RPMI8226 (cell line): ENCODE results near the gene KCNAB1.
"Not testable (repeated sequence)": the region's sequence is repeated elsewhere in the genome, so short reads cannot be mapped to it uniquely, and the experiment has no call there.

Source experiments
- DNase-seq: peaks from one replicate; pipeline ENCODE4 v3.0.0-alpha.2; 2015

The KCNAB1 gene

DNA sequence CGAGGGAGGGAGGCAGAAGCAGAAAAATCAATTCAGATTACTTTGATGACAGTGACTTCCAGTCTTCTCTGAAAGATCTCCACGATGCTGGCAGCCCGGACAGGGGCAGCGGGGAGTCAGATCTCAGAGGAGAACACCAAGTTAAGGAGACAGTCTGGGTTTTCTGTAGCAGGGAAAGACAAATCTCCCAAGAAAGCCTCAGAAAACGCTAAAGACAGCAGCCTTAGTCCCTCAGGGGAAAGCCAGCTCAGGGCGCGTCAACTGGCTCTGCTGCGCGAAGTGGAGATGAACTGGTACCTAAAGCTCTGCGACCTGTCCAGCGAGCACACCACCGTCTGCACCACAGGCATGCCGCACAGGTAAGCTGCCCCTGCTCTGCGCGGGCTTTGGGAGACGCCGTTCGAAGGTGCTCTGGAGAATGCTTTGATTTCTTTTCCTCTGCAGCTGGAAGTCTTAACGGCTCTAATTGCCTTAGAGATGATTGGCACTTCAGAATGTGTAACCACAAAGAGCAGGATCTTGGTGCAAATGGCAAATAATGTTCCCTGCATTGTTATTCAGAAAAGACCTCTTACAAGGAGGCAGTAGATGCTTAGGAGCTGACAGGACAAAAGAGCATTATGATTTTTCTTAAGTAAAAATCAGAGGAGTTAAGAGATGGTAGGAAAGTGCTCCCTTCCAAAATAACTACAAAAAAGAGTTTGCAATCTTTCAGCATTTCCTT, at the start of gene KCNAB1:
TSS of gene KCNAB1 (plus strand) at position 51 of the 724 bp plus-strand sequence.
- no peak for DNase-seq

DNA sequence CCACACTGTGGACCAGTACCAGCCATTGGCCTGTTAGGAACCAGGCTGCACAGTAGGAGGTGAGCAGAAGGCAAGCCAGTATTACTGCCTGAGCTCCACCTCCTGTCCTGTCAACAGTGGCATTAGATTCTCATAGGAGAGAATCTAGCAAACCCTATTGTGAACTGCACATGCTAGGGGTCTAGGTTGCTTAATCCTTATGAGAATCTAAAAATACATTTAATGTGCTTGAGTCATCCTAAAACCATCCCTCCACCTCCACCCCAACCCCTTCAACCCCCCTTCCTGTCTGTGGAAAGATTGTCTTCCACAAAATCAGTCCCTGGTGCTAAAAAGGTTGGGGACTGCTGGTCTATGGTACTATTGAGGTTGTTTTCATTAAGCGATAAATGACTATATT, 49.3 kb upstream of the KCNAB1 start:
- DNase-seq, result no peak

DNA sequence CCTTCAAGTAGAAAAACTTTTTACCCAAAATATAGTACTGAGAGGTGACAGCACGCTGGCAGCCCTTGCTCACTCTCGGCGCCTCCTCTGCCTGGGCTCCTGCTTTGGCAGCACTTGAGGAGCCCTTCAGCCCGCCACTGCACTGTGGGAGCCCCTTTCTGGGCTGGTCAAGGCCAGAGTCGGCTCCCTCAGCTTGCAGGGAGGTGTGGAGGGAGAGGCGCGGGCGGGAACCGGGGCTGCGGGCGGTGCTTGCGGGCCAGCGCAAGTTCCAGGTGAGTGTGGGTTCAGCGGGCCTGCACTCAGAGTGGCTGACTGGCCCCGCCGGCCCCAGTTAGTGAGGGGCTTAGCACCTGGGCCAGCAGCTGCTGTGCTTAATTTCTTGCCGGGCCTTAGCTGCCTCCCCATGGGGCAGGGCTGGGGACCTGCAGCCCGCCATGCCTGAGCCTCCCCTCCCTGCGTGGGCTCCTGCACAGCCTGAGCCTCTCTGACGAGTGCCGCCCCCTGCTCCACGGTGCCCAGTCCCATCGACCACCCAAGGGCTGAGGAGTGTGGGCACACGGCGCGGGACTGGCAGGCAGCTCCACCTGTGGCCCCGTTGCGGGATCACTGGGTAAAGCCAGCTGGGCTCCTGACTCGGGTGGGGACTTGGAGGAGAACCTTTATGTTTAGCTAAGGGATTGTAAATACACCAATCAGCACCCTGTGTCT, 47.3 kb upstream of the KCNAB1 start:
- not testable (repeated sequence) for DNase-seq

DNA sequence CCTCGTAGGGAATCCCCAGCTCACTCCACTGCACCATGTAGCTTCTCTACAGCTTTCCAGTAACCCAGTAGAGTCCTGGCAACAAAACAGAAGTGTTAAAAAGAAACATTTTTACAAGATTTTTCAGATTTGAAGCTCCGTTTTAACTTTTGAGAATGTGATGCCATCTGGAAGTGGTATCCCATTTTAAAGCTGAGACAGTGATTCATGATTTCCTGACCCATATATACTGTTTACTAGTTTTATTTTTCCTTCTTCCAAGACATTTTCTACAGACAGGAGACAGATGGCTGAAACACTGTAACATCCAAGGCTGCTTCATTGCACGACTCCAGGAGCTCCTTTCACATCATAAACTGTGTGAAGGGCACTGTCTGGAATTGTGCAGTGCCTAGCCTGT, 30.3 kb upstream of the KCNAB1 start:
- no peak for DNase-seq

DNA sequence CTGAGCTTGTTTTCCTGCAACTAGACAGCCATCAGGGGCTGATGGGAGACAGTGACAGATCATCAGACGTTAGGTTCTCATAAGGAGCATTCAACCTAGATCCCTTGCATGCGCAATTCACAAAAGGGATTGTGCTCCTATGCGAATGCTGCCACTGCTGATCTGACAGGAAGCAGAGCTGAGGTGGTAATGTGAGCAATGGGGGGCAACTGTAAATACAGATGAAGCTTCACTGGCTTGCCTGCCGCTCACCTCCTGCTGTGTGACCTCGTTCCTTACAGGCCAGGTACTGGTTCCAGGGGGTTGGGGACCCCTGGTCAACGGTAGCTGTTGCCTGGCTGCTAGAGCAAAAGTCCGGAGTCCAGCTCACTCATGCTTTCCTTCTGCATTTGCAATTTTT, 26.4 kb upstream of the KCNAB1 start:
- no peak for DNase-seq

DNA sequence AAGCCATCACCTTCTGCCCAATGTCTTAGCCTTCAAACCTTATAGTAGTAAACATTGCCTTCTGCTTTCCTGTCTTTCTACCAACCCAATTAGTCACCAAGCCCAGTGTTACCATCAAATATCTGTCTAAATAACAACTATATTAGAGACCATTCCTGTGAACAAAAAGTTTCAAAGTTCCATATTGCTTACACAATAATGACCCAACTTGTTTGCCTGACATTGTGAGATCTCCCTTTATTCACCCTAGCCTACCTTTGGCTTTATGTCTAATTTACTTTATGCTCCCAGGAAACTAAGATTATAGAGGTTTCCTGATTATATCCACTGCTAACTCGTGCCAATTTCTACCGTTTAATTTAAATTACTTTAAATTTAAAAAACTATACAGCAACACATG, 26.0 kb upstream of the KCNAB1 start:
- DNase-seq, result no peak

DNA sequence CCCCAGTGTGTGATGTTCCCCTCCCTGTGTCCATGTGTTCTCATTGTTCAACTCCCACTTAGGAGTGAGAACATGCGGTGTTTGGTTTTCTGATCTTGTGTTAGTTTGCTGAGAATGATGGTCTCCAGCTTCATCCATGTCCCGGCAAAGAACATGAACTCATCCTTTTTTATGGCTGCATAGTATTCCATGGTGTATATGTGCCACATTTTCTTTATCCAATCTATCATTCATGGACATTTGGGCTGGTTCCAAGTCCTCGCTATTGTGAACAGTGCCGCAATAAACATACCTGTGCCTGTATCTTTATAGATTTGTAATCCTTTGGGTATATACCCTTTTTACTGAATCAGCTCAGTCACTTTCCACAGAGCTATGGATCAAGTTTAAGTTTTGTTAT, 24.7 kb upstream of the KCNAB1 start:
- not testable (repeated sequence) for DNase-seq

DNA sequence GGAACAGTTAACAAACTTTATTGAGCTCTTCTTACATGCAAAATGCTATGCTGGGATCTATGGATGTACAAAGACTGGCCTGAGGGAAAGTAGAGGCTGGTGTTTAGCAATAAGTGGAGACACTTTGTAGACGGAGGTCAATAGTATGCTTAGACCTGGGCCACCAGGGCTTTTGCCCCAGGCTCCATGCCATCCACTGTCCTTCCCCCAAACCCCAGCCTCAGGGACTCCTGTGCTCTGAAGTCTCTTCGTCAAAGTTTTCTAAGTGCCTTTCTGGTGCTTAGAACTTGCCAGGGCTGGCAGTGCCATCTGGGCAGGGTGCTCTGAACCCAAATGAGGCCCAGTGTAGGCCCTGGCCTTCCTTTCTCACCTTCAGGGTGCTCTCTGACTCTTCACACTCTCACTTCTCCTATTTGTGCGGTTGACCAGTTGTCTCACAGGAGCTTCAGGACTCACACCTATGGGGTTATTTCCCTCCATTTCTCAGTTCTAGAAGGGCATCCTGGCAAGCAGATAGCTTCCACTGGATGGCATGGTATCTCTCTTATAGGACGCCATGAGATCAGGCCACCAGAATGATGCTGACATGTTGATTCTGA, 21.8 kb upstream of the KCNAB1 start:
- peak; percentile 27 for DNase-seq

DNA sequence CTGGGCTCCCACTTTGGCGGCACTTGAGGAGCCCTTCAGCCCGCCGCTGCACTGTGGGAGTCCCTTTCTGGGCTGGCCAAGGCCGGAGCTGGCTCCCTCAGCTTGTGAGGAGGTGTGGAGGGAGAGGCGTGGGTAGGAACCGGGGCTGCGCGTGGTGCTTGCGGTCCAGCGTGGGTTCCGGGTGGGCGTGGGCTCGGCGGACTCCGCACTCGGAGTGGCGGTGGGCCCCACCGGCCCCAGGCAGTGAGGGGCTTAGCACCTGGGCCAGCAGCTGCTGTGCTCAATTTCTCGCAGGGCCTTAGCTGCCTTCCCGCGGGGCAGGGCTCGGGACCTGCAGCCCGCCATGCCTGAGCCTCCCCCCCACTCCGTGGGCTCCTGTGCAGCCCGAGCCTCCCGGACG, 21.0 kb upstream of the KCNAB1 start:
- DNase-seq, result not testable (repeated sequence)

DNA sequence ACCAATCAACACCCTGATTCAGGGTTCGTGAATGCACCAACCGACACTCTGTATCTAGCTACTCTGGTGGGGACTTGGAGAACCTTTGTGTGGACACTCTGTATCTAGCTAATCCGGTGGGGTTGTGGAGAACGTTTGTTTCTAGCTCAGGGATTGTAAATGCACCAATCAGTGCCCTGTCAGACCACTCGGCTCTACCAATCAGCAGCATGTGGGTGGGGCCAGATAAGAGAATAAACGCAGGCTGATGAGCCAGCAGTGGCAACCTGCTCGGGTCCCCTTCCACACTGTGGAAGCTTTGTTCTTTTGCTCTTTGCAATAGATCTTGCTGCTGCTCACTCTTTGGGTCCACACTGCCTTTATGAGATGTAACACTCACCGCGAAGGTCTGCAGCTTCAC, 20.4 kb upstream of the KCNAB1 start:
- DNase-seq, result not testable (repeated sequence)

DNA sequence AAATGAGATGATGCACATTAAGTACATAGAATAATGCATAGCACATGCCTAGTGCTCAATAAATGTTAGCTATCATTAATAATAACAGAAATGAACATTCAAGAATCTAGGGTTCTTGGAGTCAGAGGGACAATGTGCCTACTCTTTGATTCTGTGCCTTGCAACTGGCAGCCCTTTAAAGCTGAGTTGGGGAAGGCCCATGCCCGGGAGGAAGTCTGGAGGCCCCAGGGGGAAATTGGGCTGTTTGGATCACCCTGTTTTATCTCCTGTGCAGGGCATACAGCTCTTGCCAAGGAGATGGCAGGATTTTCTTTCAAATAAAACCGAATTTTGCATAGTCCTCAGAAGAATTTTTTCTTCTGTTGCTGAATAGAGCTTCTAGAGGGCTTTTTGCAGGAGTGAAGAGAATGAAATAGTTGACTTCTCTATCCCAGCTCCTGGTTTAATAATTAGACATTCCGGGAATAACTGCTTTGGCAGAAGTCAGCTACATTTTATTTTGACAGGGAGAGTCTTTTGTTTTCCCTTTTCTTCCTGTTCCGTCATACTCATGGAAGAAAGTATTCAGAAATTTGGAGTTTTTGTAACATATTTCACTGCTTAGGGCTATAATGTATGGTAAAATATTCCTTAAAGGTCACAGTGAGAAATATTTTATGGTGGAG, 18.0 kb upstream of the KCNAB1 start:
- no peak for DNase-seq

DNA sequence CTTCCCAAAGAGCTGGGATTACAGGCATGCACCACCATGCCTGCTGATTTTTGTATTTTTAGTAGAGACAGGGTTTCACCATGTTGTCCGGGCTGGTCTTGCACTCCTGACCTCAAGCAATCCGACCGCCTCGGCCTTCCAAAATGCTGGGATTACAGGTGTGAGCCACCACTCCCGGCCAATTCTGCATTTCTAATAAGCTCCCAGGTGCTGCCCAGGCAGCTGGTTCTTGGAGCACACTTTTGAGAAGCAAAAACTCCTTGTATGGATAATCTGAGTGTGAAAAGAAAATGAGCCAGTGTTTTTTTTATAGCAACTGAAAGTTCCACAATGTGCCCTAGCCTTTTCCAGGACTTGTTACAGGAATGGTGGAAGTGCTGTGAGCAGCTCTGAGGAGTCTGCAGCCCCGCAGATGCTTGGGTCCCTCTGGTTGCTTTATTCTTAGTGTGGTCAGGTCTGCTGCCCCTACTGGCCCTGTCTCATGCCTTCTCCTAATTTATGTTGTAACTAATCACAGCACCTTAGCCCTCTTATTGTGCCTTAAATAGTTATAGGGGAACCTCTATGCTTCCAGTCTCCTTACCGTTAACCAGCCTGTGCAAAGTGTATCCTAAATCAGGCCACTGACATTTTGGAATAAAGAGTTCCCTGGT, 13.5 kb upstream of the KCNAB1 start:
- no peak for DNase-seq

DNA sequence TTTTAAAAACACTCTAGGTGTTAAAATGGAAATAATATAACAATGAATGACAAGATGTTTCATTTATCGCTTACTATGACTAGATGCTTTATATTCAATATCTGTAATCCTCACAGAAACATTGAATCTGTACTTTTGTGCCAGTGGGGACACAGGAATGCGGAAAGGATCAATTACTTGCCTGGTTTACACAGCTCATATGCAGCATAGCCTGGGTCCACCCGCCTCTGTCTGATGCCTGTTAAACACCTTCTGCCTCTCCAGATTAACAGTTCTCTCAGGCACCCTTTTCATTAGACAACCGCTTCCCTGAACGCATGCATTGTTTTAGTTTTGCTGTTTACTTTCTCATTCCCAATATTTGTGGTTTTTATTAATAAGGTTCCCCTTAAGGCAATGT, 12.9 kb upstream of the KCNAB1 start:
- no peak for DNase-seq

DNA sequence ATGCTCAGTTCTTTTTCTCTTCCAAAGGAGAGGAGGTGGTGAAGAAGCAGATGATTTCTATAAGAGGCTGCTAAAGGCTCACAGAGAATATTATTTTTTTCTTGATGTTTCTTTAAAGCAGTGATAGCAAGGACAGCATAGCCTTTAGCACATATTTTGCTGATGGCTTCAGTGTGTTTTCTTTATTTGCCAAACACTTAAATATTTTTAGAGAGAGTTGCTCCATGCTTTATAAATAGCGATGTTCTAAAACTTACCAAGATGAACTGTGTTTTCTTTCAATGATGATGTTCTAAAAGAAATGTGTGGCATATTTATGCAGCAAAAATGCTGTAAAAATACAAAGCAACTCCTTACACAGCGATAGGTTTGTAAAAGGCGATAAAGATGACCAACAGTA, 11.8 kb upstream of the KCNAB1 start:
- DNase-seq, result no peak

DNA sequence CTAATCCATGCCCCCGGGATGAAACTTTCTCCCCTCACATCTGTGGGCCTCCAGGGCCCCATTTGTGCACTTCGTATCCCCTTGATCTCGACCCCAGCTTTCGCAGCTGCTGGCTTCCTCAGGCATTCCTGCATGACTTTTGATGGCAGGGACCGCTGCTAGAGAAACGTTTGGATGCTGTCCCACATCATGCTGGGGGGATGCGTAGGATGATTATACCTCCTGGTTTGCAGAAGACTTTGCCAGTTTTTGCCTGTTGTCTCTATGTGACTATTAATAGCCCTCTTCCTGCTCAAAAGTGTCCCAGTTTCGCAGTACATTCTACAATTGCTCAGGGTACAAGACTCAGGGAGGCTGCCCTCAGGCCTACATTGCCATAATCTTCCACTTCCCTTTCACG, 10.4 kb upstream of the KCNAB1 start:
- DNase-seq, result no peak

DNA sequence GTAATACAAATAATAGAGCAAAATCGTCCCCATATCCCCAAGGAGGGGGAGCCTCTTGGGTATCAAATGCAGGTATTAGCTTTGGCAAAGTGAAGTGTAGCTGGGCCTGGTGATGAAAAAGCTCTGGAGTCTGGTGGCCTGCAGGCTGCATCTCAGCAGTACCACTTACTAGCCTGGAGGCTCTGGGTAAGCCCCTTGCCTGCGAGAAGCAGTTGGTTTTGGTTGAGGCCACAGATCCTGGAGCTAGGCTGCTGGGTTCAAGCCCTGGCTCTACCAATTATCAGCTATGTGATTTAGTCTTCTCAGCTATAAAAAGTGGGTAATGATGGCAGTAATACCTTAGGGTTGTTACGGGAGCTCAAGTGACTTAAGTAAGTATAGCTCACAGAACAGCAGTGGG, 6.1 kb downstream of the KCNAB1 start:
- no peak for DNase-seq

DNA sequence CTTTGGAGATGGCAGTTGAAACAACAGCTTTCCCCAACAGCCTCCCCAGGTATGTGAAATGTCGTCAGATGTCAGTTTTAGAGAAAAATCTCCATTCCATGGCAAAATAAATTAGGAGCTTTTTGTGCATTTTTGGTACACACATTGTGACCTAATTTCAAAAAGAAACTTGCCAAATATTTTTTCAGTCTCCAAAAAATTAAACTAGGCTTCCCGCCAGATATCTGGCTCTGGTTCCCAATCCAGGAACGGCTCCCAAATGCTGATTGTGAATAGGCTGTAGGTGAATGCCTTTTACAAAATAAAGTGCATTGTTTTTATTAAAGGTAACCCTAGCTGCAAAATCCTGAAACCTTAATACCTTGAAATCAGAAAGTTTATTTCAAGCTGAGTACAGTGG, 10.9 kb downstream of the KCNAB1 start:
- DNase-seq, result no peak

DNA sequence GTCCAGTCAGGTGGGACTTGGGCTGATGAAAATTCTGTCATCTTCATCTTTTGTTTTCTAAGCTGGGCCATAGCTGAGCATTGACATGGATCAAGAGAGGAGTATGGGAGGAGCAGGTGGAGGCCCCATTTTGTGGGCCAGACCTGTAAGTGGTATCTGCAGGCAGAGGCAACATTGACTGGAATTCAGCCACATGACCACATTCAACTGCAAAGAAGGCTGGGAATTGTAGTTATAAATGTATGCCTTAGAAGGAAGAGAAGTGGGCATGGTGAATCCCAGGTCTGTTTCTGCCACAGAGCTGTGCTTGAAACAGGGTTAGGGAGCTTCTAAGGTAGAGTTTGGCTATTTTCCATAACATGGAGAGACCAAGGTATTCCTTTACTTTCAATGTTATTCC, 11.4 kb downstream of the KCNAB1 start:
- no peak for DNase-seq

DNA sequence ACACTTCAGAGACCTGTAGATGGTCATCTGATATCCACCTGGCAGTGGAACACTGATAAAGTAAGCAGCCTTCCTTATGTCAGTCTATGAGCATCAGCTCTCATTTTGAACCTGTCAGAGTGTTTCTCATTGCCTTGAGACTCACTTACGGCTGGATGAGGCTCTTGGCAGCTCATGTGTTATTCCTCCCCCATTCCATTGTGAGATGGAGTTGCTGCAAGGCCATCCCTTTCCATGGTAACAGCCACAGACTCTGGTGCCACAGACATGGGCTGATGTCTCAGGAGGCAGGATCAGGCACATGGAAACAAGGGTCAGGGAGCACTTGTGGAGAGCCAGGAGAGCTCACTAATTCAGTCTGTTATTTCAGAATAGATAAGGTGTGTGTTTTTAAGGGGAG, 11.9 kb downstream of the KCNAB1 start:
- no peak for DNase-seq

DNA sequence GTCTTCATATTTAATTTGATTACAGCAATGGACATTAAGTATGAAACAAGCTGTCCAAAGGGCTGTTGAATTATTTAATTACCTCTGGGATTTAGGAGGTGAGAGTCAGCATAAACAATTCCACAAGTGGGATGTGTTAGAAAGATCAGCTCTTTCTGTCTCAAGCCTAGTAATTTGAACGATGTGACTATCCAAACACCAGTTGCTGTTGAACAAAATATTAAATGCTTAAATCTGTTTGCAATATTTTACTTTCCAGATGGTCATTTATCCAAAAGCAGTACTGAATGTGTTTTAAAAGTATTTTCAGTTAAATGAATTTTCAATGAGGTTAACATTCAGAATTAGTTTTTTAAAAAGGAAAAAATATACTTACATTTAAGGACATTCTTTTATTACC, 12.7 kb downstream of the KCNAB1 start:
- no peak for DNase-seq

DNA sequence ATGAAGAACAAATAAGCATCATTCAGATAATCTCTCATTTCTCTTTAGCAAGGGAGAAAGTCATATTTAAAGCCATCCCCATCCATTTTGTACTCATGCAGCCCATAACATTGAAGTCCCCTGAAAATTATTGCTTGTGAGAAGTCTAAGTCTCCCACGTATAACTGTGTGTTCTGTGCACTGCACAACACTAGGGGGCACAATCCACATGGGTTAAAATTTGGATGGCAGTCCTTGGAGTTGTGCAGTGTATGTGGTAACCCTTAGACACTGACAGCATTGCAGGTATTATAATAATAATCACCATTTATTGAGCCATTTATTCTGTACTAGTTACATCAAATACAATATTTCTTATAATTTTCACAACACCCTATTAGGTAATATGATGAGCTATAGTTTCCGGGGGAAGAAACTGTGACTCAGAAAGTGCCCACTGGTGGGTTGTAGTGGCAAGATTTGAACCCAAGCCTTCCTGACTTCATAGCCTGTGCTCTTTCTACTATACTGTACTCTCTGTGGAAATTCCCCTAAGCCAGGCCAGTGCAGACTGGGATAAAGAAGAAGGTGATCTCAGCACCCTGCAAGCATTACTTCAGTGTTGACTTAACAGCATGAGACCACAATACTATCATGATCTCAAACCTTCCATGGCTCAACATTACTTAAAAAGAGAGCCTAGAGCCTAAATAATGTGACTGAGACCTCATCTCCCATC, 15.7 kb downstream of the KCNAB1 start:
- peak; percentile 25 for DNase-seq

DNA sequence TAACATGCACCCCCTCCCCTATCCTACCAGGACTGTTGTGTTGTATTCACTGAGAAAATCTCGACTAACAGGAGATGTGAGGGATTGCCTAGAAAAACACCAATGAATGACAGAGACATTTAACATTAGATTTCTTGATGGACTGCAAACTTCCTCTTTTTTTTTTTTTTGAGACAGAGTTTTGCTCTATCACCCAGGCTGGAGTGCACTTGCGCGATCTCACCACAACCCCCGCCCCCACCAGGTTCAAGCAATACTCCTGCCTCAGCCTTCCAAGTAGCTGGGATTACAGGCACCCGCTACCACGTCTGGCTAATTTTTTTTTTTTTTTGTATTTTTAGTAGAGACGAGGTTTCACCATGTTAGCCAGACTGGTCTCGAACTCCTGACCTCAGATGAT, 17.0 kb downstream of the KCNAB1 start:
- DNase-seq, result peak; percentile 16
